Activated T-cell treated with anti-CD3 and anti-CD28 coated beads for 1 hour (primary cell): ENCODE measurements around the gene CHKA.

ENCODE experiments used
- DNase-seq: peaks from one replicate; pipeline ENCODE4 v3.0.0-alpha.2; 2020; ENCODE audit warnings: low read depth

CHKA gene

GRCh38 chr11:68031144-68031464 is 90.1 kb downstream of the CHKA start:
- peak; percentile 16 for DNase-seq

GRCh38 chr11:68030318-68031143 is 90.7 kb downstream of the CHKA start, which contains the start of gene NDUFS8:
Gene NDUFS8, plus strand, starts transcription at chr11:68030681. Its CDS starts 1,471 bp downstream, at chr11:68032152.
- DNase-seq: peak; percentile 94

- no peak for DNase-seq
Observed at GRCh38 chr11:68028802-68029545, 92.2 kb downstream of the CHKA start.

- no peak for DNase-seq
Observed at GRCh38 chr11:68027667-68028066, 93.5 kb downstream of the CHKA start.

GRCh38 chr11:68026391-68027105 is 94.6 kb downstream of the CHKA start:
- DNase-seq: no peak

GRCh38 chr11:68025047-68025446 is 96.1 kb downstream of the CHKA start:
- no peak for DNase-seq

- DNase-seq: no peak
Observed at GRCh38 chr11:68024508-68024907, 96.7 kb downstream of the CHKA start.

GRCh38 chr11:68022531-68022930 is 98.7 kb downstream of the CHKA start:
- DNase-seq: no peak

GRCh38 chr11:68021167-68021787 is 99.9 kb downstream of the CHKA start:
- no peak for DNase-seq

GRCh38 chr11:68020575-68020974 is 100.6 kb downstream of the CHKA start:
- DNase-seq: no peak

- DNase-seq: no peak
Observed at GRCh38 chr11:68019486-68019885, 101.7 kb downstream of the CHKA start.

GRCh38 chr11:68018730-68019190 is 102.4 kb downstream of the CHKA start:
- DNase-seq: no peak

- DNase-seq: no peak
Observed at GRCh38 chr11:68017980-68018729, 103.0 kb downstream of the CHKA start.

GRCh38 chr11:68016904-68017817 is 104.0 kb downstream of the CHKA start:
- DNase-seq: no peak

GRCh38 chr11:68016161-68016903 is 104.9 kb downstream of the CHKA start:
- no peak for DNase-seq

GRCh38 chr11:68015467-68015866 is 105.7 kb downstream of the CHKA start:
- no peak for DNase-seq

GRCh38 chr11:68014947-68015447 is 106.2 kb downstream of the CHKA start:
- DNase-seq: no peak

- DNase-seq: no peak
Observed at GRCh38 chr11:68014157-68014946, 106.8 kb downstream of the CHKA start.
